ENCODE measurements around the gene ZNF362. TPM values are rescaled to one million over a fixed set of nuclear protein-coding genes. Genes with fewer than 3 reads are reported as not detected.

Gene ZNF362
- total RNA-seq, 1 experiment from 2014 or later = 11.1 TPM

- TF ChIP-seq REST (IDR thresholded peaks at IDR 0.05; ENCODE audit: low read depth) = no peak
- no peak for TF ChIP-seq ZBTB33 (IDR thresholded peaks at IDR 0.05; ENCODE audit: extremely low read depth, insufficient replicate concordance, low read length)
- TF ChIP-seq, protein P1, sequence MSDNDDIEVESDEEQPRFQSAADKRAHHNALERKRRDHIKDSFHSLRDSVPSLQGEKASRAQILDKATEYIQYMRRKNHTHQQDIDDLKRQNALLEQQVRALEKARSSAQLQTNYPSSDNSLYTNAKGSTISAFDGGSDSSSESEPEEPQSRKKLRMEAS (IDR thresholded peaks at IDR 0.05) = no peak
These were observed 83.1 kb downstream of the ZNF362 start (continued) for GRCh38 chr1:33339413-33339812.

GRCh38 chr1:33341190-33341589 lies 84.9 kb downstream of the ZNF362 start:
- Histone ChIP-seq H3K79me2 (ENCODE audit: insufficient read depth, low read length) (peaks cover 100% of the 10 kb centered on the region), H3K9me3 (ENCODE audit: control insufficient read depth in 1 of 2, insufficient read depth in 1 of 2, low read depth in 1 of 2, low read length in 2 of 2) (no peaks in the 10 kb centered on the region), H3K4me1 (ENCODE audit: control insufficient read depth in 1 of 2, insufficient read depth in 2 of 2, low read length in 2 of 2) (peaks cover under 1 to 51% of the 10 kb centered on the region in 2 experiments; a peak in 3 of 4 replicates), H3K27me3 (ENCODE audit: insufficient read depth, low read length) (no peaks in the 10 kb centered on the region), H3K4me2 (ENCODE audit: low read length) (no peak overlapping the region), H3K9me2 (ENCODE audit: insufficient read depth) (no peaks in the 10 kb centered on the region), H3K9ac (ENCODE audit: low read length) (no peak overlapping the region), H4K20me1 (ENCODE audit: insufficient read depth) (peaks cover 8% of the 10 kb centered on the region; the same call in 1 of the 2 replicates), H2AFZ (ENCODE audit: low read depth, low read length, poor library complexity, severe bottlenecking) (no peak overlapping the region), H3K4me3 (replicated peaks in 1 of 2; ENCODE audit: low read depth in 1 of 2, low read length in 2 of 2) (no peak overlapping the region), H3K36me3 (ENCODE audit: control insufficient read depth in 1 of 2, insufficient read depth in 2 of 2, low read length in 2 of 2) (peaks cover 48 to 49% of the 10 kb centered on the region in 2 experiments), H3K27ac (ENCODE audit: low read depth, low read length) (no peak overlapping the region)
- BruUV-seq (replicated peaks) = no TSS peak
- TF ChIP-seq EZH2phosphoT487 (IDR thresholded peaks at IDR 0.05; ENCODE audit: borderline replicate concordance) = no peak
- ATAC-seq (no peak), DNase-seq (ENCODE audit: low read depth, low spot score) (no peak)
- RAD21 ChIA-PET (ENCODE audit: low non-redundant PET in 1 of 2, low total read pairs in 2 of 2, uncharacterized antibody in 2 of 2, unreplicated experiment in 2 of 2) = no interaction called here
- POLR2A ChIA-PET = no interaction called here
- intact Hi-C loops (cut with micrococcal nuclease) = loop anchor here (10.0 kb wide), 1 partner anchor 216 kb away; no protein-coding TSS in a partner anchor
- CTCF ChIA-PET = no interaction called here

Data from HCT116 (cell line).